Measurements from ENCODE around the gene RNF167. TPM values are rescaled to one million over a fixed set of nuclear protein-coding genes. Genes with fewer than 3 reads are reported as not detected.

Gene RNF167
- total and polyA plus RNA-seq, 2 of the 13 experiments (the other 11 are each of a cell fraction or from before 2014, with no cell fraction given), result 44.1 to 45.4 TPM

DNA sequence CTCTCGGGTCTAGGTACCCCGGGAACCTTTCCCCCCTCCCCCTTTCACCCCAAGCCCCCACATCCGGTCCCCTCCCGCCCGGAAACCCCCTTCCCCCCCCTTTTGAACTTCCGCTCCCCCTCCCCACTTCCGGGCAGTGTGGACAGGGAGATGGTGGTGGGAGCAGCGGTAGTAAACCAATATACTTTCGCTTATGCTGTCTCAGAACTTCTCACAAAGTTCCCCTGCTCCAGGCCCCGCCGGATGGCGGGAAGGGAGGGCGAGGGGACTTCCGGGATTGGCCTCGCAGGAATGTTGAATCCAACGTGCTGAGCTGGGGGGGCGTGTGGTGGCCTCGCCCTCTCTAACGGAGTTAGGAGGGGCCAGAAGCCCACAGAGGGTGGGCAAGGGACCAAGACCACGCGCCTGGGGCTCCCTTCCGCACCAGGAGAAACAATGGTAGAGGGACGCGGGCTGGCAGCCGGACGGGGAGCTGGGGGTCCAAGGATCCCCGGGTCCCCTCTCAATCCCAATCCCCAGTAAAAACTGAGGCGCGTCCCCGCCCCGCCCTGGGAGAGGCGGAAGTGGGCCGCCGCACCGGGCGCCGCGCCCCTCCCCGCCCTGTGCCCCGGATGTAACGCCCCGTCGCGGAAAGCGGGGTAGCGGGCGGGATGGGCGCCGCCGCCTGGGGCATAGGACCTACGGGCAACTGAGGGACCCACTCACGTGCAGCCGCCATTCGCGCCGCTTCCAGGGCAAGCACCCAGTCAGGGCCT lies 7.5 kb downstream of the RNF167 start (continued):
- TF ChIP-seq ZBTB38 (CRISPR knock-in tag; IDR thresholded peaks at IDR 0.05) (peak; percentile 54; the same call in 1 of the 2 replicates), GATA4 (IDR thresholded peaks at IDR 0.05; ENCODE audit: borderline replicate concordance, low read depth) (no peak), ZC3H4 (CRISPR knock-in tag; IDR thresholded peaks at IDR 0.05; ENCODE audit: borderline replicate concordance) (no peak), KAT7 (CRISPR knock-in tag; IDR thresholded peaks at IDR 0.05; ENCODE audit: borderline replicate concordance) (peak; percentile 83), MED1 (CRISPR knock-in tag; IDR thresholded peaks at IDR 0.05) (0 out of 2 replicates have a peak, but pooled peaks have one; percentile 15), FOSL2 (CRISPR knock-in tag; IDR thresholded peaks at IDR 0.05) (no peak), ZFP36L1 (CRISPR knock-in tag; IDR thresholded peaks at IDR 0.05) (no peak), ZNF567 (CRISPR knock-in tag; IDR thresholded peaks at IDR 0.05; ENCODE audit: borderline replicate concordance) (0 out of 2 replicates have a peak, but pooled peaks have one; percentile 78), ZNF546 (CRISPR knock-in tag; conservative IDR thresholded peaks at IDR 0.05) (0 out of 2 replicates have a peak, but pooled peaks have one; percentile 25), ELF3 (CRISPR knock-in tag; IDR thresholded peaks at IDR 0.05) (no peak), ZNF235 (CRISPR knock-in tag; IDR thresholded peaks at IDR 0.05; ENCODE audit: borderline replicate concordance) (peak; percentile 43; the same call in 1 of the 2 replicates), POLR2A (IDR thresholded peaks at IDR 0.05; ENCODE audit: insufficient read depth in 1 of 2, low read depth in 2 of 2, low read length in 2 of 2) (peak in 1 of 2 experiments; percentile 46; a peak in 1 of 4 replicates), ZSCAN30 (CRISPR knock-in tag; IDR thresholded peaks at IDR 0.05) (0 out of 2 replicates have a peak, but pooled peaks have one; percentile 23), PHF8 (CRISPR knock-in tag; IDR thresholded peaks at IDR 0.05) (no peak), RELA (CRISPR knock-in tag; IDR thresholded peaks at IDR 0.05) (no peak), ZNF615 (CRISPR knock-in tag; IDR thresholded peaks at IDR 0.05; ENCODE audit: borderline replicate concordance) (no peak), SMAD9 (CRISPR knock-in tag; IDR thresholded peaks at IDR 0.05) (no peak)
- TF ChIP-seq, protein P1, sequence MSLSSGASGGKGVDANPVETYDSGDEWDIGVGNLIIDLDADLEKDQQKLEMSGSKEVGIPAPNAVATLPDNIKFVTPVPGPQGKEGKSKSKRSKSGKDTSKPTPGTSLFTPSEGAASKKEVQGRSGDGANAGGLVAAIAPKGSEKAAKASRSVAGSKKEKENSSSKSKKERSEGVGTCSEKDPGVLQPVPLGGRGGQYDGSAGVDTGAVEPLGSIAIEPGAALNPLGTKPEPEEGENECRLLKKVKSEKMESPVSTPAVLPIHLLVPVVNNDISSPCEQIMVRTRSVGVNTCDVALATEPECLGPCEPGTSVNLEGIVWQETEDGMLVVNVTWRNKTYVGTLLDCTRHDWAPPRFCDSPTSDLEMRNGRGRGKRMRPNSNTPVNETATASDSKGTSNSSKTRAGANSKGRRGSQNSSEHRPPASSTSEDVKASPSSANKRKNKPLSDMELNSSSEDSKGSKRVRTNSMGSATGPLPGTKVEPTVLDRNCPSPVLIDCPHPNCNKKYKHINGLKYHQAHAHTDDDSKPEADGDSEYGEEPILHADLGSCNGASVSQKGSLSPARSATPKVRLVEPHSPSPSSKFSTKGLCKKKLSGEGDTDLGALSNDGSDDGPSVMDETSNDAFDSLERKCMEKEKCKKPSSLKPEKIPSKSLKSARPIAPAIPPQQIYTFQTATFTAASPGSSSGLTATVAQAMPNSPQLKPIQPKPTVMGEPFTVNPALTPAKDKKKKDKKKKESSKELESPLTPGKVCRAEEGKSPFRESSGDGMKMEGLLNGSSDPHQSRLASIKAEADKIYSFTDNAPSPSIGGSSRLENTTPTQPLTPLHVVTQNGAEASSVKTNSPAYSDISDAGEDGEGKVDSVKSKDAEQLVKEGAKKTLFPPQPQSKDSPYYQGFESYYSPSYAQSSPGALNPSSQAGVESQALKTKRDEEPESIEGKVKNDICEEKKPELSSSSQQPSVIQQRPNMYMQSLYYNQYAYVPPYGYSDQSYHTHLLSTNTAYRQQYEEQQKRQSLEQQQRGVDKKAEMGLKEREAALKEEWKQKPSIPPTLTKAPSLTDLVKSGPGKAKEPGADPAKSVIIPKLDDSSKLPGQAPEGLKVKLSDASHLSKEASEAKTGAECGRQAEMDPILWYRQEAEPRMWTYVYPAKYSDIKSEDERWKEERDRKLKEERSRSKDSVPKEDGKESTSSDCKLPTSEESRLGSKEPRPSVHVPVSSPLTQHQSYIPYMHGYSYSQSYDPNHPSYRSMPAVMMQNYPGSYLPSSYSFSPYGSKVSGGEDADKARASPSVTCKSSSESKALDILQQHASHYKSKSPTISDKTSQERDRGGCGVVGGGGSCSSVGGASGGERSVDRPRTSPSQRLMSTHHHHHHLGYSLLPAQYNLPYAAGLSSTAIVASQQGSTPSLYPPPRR (CRISPR knock-in tag; IDR thresholded peaks at IDR 0.05; ENCODE audit: borderline replicate concordance), result no peak
- TF ChIP-seq, protein P2, sequence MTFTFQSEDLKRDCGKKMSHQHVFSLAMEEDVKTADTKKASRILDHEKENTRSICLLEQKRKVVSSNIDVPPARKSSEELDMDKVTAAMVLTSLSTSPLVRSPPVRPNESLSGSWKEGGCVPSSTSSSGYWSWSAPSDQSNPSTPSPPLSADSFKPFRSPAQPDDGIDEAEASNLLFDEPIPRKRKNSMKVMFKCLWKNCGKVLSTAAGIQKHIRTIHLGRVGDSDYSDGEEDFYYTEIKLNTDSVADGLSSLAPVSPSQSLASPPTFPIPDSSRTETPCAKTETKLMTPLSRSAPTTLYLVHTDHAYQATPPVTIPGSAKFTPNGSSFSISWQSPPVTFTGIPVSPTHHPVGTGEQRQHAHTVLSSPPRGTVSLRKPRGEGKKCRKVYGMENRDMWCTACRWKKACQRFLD (CRISPR knock-in tag; IDR thresholded peaks at IDR 0.05; ENCODE audit: borderline replicate concordance), result no peak
- TF ChIP-seq, protein P3, sequence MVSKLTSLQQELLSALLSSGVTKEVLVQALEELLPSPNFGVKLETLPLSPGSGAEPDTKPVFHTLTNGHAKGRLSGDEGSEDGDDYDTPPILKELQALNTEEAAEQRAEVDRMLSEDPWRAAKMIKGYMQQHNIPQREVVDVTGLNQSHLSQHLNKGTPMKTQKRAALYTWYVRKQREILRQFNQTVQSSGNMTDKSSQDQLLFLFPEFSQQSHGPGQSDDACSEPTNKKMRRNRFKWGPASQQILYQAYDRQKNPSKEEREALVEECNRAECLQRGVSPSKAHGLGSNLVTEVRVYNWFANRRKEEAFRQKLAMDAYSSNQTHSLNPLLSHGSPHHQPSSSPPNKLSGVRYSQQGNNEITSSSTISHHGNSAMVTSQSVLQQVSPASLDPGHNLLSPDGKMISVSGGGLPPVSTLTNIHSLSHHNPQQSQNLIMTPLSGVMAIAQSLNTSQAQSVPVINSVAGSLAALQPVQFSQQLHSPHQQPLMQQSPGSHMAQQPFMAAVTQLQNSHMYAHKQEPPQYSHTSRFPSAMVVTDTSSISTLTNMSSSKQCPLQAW (CRISPR knock-in tag; IDR thresholded peaks at IDR 0.05), result 0 out of 2 replicates have a peak, but pooled peaks have one; percentile 54
- TF ChIP-seq, protein P4, sequence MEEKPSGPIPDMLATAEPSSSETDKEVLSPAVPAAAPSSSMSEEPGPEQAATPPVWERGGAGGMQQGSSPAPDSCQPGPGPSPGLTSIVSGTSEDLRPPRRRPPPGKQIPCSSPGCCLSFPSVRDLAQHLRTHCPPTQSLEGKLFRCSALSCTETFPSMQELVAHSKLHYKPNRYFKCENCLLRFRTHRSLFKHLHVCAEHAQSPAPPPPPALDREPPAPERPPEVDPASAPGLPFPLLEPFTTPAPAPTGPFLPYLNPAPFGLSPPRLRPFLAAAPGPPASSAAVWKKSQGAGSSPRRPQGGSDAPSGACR (CRISPR knock-in tag; IDR thresholded peaks at IDR 0.05), result 0 out of 2 replicates have a peak, but pooled peaks have one; percentile 44

Measured in HepG2 (cell line).